GM15510 (cell line): ENCODE data around the gene PAFAH1B1.

Experiments used
- POLR2A ChIP-seq: IDR thresholded peaks from 3 replicates; pipeline ENCODE4 v1.6.1; 2011; ENCODE audit warnings: borderline replicate concordance; ENCODE audit not compliant: insufficient read length; ENCODE audit errors: extremely low read depth

PAFAH1B1 gene

GRCh38 chr17:2591040-2591640 lies 2.3 kb upstream of the PAFAH1B1 start:
- no peak for TF ChIP-seq POLR2A

- TF ChIP-seq POLR2A, result no peak
These were observed 617 bp downstream of the PAFAH1B1 start for GRCh38 chr17:2593821-2594721.

- no peak for TF ChIP-seq POLR2A
These were observed 1.5 kb downstream of the PAFAH1B1 start for GRCh38 chr17:2594722-2595599.

- TF ChIP-seq POLR2A, result no peak
These were observed 2.3 kb downstream of the PAFAH1B1 start for GRCh38 chr17:2595716-2596115.

GRCh38 chr17:2598166-2598565 lies 4.7 kb downstream of the PAFAH1B1 start:
- TF ChIP-seq POLR2A, result no peak

GRCh38 chr17:2602597-2603017 lies 9.2 kb downstream of the PAFAH1B1 start:
- TF ChIP-seq POLR2A, result no peak

GRCh38 chr17:2608350-2608913 lies 15.0 kb downstream of the PAFAH1B1 start:
- no peak for TF ChIP-seq POLR2A

GRCh38 chr17:2609091-2609490 lies 15.6 kb downstream of the PAFAH1B1 start:
- no peak for TF ChIP-seq POLR2A

- no peak for TF ChIP-seq POLR2A
These were observed 17.0 kb downstream of the PAFAH1B1 start for GRCh38 chr17:2610195-2611175.

GRCh38 chr17:2611627-2612026 lies 18.2 kb downstream of the PAFAH1B1 start:
- TF ChIP-seq POLR2A, result no peak

GRCh38 chr17:2612630-2613029 lies 19.2 kb downstream of the PAFAH1B1 start:
- no peak for TF ChIP-seq POLR2A

GRCh38 chr17:2613089-2613808 lies 19.8 kb downstream of the PAFAH1B1 start:
- TF ChIP-seq POLR2A, result no peak

GRCh38 chr17:2615882-2616281 lies 22.4 kb downstream of the PAFAH1B1 start:
- no peak for TF ChIP-seq POLR2A
